ENCODE results near the gene LAMC3. TPM values are rescaled to one million over a fixed set of nuclear protein-coding genes. Genes with fewer than 3 reads are reported as not detected.

LAMC3 gene
- total RNA-seq, 3 donors from 2014 or later, result 2.1 to 8.5 (median 7.8) TPM

DNA sequence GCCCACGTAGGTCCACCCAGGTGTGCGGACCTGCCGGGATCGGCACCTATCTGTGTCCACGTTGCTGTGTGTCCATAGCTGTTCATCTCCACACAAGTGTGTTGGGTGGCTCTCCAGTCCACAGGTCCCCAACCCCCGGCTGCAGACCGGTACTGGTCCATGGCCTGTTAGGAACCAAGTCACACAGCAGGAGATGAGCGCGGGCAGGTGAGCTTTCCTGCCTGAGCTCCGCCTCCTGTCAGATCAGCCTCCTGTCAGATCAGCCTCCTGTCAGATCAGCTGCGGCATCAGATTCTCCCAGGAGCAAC is 18.9 kb downstream of the LAMC3 start:
- no peak for DNase-seq (ENCODE audit: low spot score in 2 of 2)
- H3K9me3 ChIP-seq, result no peaks in the 10 kb centered on the region
- no peak overlapping the region for H3K27ac ChIP-seq
- TF ChIP-seq POLR2AphosphoS5 (IDR thresholded peaks at IDR 0.05), result no peak
- TF ChIP-seq POLR2A (IDR thresholded peaks at IDR 0.05), result no peak
- TF ChIP-seq, protein P1, sequence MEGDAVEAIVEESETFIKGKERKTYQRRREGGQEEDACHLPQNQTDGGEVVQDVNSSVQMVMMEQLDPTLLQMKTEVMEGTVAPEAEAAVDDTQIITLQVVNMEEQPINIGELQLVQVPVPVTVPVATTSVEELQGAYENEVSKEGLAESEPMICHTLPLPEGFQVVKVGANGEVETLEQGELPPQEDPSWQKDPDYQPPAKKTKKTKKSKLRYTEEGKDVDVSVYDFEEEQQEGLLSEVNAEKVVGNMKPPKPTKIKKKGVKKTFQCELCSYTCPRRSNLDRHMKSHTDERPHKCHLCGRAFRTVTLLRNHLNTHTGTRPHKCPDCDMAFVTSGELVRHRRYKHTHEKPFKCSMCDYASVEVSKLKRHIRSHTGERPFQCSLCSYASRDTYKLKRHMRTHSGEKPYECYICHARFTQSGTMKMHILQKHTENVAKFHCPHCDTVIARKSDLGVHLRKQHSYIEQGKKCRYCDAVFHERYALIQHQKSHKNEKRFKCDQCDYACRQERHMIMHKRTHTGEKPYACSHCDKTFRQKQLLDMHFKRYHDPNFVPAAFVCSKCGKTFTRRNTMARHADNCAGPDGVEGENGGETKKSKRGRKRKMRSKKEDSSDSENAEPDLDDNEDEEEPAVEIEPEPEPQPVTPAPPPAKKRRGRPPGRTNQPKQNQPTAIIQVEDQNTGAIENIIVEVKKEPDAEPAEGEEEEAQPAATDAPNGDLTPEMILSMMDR (IDR thresholded peaks at IDR 0.05), result no peak
- no peaks in the 10 kb centered on the region for H3K4me1 ChIP-seq
- H3K4me3 ChIP-seq, result no peak overlapping the region
- no peaks in the 10 kb centered on the region for H3K27me3 ChIP-seq
- no peaks in the 10 kb centered on the region for H3K36me3 ChIP-seq
- intact Hi-C loops (cut with DNase I; ENCODE audit: low total_unique reads), result no loop called here

DNA sequence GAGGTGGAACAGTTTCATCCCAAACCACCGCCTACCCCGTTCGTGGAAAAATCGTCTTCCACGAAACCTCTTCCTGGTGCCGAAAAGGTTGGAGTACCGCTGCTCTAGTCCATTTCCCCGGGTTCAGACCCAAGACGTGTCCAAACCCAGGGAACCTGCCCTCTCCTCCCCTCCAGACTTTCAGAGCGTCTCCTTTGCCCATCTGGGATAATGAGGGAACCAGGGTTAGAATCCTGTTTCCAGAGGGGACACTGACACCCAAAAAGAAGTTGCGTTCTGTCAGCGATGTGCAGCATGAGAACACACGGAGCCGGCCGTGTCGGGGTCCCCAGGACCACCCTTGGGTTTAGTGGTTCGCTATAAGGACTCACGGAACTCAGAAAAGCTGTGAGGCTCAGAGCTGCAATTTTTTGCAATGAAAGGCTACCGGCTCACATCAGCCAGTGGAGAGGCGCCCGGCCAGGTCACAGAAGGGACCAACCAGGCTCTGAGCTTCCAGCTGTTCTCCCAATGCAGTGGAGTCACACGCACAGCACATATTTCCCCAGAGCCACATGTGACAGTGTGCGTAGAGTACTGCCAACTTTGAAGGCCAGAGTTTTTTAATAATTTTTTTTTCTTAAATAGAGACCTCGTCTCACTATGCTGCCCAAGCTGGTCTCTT is 19.4 kb downstream of the LAMC3 start:
- H3K27me3 ChIP-seq, result no peaks in the 10 kb centered on the region
- H3K4me1 ChIP-seq, result no peaks in the 10 kb centered on the region
- DNase-seq (ENCODE audit: low spot score in 2 of 2), result no peak
- TF ChIP-seq, protein P1 (IDR thresholded peaks at IDR 0.05), result no peak
- H3K36me3 ChIP-seq, result no peaks in the 10 kb centered on the region
- no peak overlapping the region for H3K27ac ChIP-seq
- intact Hi-C loops (cut with DNase I; ENCODE audit: low total_unique reads), result no loop called here
- H3K4me3 ChIP-seq, result no peak overlapping the region
- no peaks in the 10 kb centered on the region for H3K9me3 ChIP-seq

DNA sequence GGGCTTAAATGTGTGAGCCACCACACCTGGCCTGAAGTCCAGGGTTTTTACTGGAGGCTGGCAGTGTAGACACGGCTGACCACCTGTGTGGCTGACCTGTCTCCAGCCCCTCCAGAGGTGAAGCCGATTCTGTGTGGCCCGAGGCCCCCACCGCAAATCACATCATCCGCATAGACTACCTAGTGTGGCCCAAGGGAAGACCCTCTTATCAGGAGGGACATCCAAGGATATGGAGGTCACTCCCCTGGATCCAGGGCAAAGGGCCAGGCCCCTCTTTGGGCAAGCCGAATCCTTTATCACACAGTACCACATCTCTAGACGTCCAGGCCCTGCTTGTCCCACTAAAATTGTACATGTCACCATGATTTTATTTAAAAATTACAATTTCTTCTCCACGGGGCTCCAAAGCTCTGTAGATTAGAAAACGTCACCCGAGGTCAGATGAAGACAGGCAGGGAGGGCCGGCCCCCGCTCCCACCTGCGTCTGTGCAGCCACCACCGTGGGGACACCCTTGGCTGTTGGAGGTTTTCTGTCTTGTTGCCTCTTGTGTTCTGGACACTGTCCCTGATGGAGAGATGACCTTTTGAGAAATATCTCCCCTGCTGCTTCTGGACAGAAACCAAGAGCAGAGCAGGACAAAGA is 20.1 kb downstream of the LAMC3 start:
- no peak overlapping the region for H3K27ac ChIP-seq
- no peaks in the 10 kb centered on the region for H3K4me1 ChIP-seq
- DNase-seq (ENCODE audit: low spot score in 2 of 2), result no peak
- H3K27me3 ChIP-seq, result no peaks in the 10 kb centered on the region
- H3K4me3 ChIP-seq, result no peak overlapping the region
- no peaks in the 10 kb centered on the region for H3K9me3 ChIP-seq
- H3K36me3 ChIP-seq, result no peaks in the 10 kb centered on the region
- intact Hi-C loops (cut with DNase I; ENCODE audit: low total_unique reads), result no loop called here
- TF ChIP-seq, protein P1 (IDR thresholded peaks at IDR 0.05), result no peak
- TF ChIP-seq POLR2AphosphoS5 (IDR thresholded peaks at IDR 0.05), result no peak
- no peak for TF ChIP-seq POLR2A (IDR thresholded peaks at IDR 0.05)

DNA sequence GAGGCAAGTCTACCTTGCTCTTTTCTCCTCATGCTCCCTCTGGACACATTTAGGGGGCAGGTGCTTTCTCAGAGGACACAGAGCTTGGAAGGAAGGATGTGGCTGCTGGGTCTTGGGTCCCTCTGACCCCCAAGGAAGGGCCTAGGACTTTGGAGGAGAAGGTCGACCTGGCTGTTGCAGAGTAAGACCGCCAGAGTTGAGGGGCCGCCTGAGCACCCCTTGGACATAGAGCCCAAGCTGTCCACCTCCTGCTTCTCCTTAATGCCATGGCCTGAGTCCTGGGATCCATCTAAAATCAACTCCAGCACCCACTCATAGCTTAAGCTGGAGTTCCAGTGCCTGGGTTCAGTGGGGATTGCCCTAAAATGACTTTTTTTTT is 20.6 kb downstream of the LAMC3 start:
- no peaks in the 10 kb centered on the region for H3K27me3 ChIP-seq
- H3K4me1 ChIP-seq, result no peaks in the 10 kb centered on the region
- no peak for DNase-seq (ENCODE audit: low spot score in 2 of 2)
- no peak overlapping the region for H3K27ac ChIP-seq
- intact Hi-C loops (cut with DNase I; ENCODE audit: low total_unique reads), result no loop called here
- H3K9me3 ChIP-seq, result no peaks in the 10 kb centered on the region
- no peak overlapping the region for H3K4me3 ChIP-seq
- TF ChIP-seq, protein P1 (IDR thresholded peaks at IDR 0.05), result no peak
- TF ChIP-seq POLR2AphosphoS5 (IDR thresholded peaks at IDR 0.05) (no peak), POLR2A (IDR thresholded peaks at IDR 0.05) (no peak)
- no peaks in the 10 kb centered on the region for H3K36me3 ChIP-seq

DNA sequence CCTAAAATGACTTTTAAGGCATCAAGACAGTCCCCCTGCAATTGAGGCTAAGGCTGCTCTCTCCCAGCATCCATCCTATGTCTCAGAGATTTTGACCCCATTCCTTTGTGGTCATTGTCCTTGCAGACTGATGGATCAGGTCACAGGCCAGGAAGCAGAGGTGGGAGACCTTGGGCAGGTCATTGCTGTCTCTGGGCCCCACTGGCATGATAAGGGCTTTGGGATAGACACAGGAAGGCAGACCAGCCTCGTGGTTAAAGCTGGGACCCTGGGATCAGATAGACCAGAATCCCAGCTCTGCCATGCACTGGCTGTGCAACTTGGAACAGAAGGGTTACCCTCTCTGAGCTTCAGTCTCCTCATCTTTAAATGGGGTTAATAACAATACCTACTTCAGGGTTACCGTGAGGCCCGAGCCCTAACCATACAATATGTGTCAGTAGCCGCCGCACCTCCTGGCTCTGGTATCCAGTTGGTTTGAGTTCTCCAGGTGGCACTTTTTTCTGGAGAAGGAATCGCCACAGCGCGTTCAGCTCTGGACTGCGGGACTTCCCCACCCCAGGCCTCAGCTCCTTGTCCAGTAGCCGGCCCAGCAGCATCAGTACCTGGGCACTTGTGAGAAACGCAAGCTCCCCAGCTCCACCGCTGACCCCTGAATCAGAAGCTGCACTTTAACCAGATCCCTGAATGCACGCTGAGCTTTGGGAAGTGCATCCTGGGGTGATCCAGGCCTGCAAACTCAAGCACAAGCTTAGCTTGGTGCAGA is 21.4 kb downstream of the LAMC3 start:
- Histone ChIP-seq H3K27ac (no peak overlapping the region), H3K9me3 (no peaks in the 10 kb centered on the region), H3K27me3 (no peaks in the 10 kb centered on the region), H3K4me1 (no peaks in the 10 kb centered on the region), H3K36me3 (no peaks in the 10 kb centered on the region), H3K4me3 (no peak overlapping the region)
- TF ChIP-seq POLR2A (IDR thresholded peaks at IDR 0.05), result no peak
- TF ChIP-seq POLR2AphosphoS5 (IDR thresholded peaks at IDR 0.05), result no peak
- TF ChIP-seq, protein P1 (IDR thresholded peaks at IDR 0.05), result no peak
- intact Hi-C loops (cut with DNase I; ENCODE audit: low total_unique reads), result no loop called here
- no peak for DNase-seq (ENCODE audit: low spot score in 2 of 2)

Measured in breast epithelium (tissue), 4 donors.